GM12878 (cell line): ENCODE results near the gene CHCHD3. TPM values are rescaled to one million over a fixed set of nuclear protein-coding genes. Genes with fewer than 3 reads are reported as not detected.

Experiments
- ATAC-seq: fragments of 200-7000 bp; cut with Tn5 transposase; 3 replicates; pipeline ENCODE4 v1.9.1; 2020; ENCODE audit warnings: mild to moderate bottlenecking, moderate library complexity
- BruUV-seq: library from RNA; stranded (reverse); fragments of 400-500 nt; replicated peaks from 2 replicates; lab custom pipeline; 2021; lab: Mats Ljungman, UMichigan
- CTCF ChIA-PET: fragments of 300-600 bp; sonication (Branson Sonifier 250); formaldehyde crosslinking; extraction: SDS; loops from one replicate; lab custom pipeline; 2021; ENCODE audit warnings: inconsistent platforms; lab: Yijun Ruan, JAX
- POLR2A ChIA-PET: fragments of 350-600 bp; formaldehyde crosslinking; extraction: SDS; loops from one replicate; lab custom pipeline; 2021; ENCODE audit warnings: inconsistent platforms; lab: Charles Lee
- RAD21 ChIA-PET: fragments of 300-600 bp; sonication (Branson Sonifier 250); formaldehyde crosslinking; loops from one replicate; lab custom pipeline; 2023; ENCODE audit warnings: antibody characterized with exemption; ENCODE audit not compliant: unreplicated experiment; lab: Charles Lee
- SMC1A ChIA-PET: fragments of 300-600 bp; sonication (Branson Sonifier 250); formaldehyde crosslinking; loops from one replicate; lab custom pipeline; 2023; ENCODE audit not compliant: unreplicated experiment, uncharacterized antibody; lab: Charles Lee
- DNase-seq: peaks from one replicate; pipeline ENCODE4 v3.0.0-alpha.2; 2011; ENCODE audit warnings: low read depth, low spot score
- FAIRE-seq: peaks from 3 replicates; lab custom pipeline; 2011; peaks lifted over from hg19 to GRCh38; lab: Jason Lieb, UNC
- H2AFZ ChIP-seq: 2 replicates; pipeline ENCODE4 v1.6.0; 2011; ENCODE audit warnings: low read depth, low read length, control low read depth; ENCODE audit not compliant: control insufficient read depth
- H3K27ac ChIP-seq: 2 replicates; pipeline ENCODE4 v1.5.1; 2011; ENCODE audit warnings: control low read depth; ENCODE audit not compliant: control insufficient read depth, insufficient read depth
- H3K27me3 ChIP-seq, 2 experiments: replicated peaks in 1 of 2; 2 replicates each; pipeline versions ENCODE4 v1.6.0 to v1.6.1; 2011; ENCODE audit warnings: low read length in 1 of 2; ENCODE audit not compliant: control insufficient read depth in 2 of 2, insufficient read depth in 2 of 2
- H3K36me3 ChIP-seq, 2 experiments: 2 replicates each; pipeline ENCODE4 v1.5.1; 2011; ENCODE audit warnings: low read length in 1 of 2; ENCODE audit not compliant: control insufficient read depth in 2 of 2, insufficient read depth in 2 of 2
- H3K4me1 ChIP-seq: 2 replicates; pipeline ENCODE4 v1.6.1; 2011; ENCODE audit warnings: mild to moderate bottlenecking, low read length, moderate library complexity, mixed read lengths; ENCODE audit not compliant: control insufficient read depth, insufficient read depth
- H3K4me2 ChIP-seq: 2 replicates; pipeline ENCODE4 v1.6.0; 2011; ENCODE audit warnings: control low read depth; ENCODE audit not compliant: control insufficient read depth, insufficient read depth
- H3K4me3 ChIP-seq: fragments of 200-600 bp; sonication (generic); 2 replicates; pipeline ENCODE4 v1.5.1; 2016
- H3K79me2 ChIP-seq: 2 replicates; pipeline ENCODE4 v1.6.0; 2011; ENCODE audit warnings: low read length; ENCODE audit not compliant: control insufficient read depth, insufficient read depth
- H3K9ac ChIP-seq: 2 replicates; pipeline ENCODE4 v1.8.0; 2011; ENCODE audit warnings: low read length, control low read depth, mixed read lengths; ENCODE audit not compliant: control insufficient read depth, insufficient read depth
- H3K9me3 ChIP-seq: replicated peaks from 3 replicates; pipeline ENCODE4 v1.5.1; 2011; ENCODE audit warnings: mild to moderate bottlenecking, low read length; ENCODE audit not compliant: control insufficient read depth, insufficient read depth
- H4K20me1 ChIP-seq: 2 replicates; pipeline ENCODE4 v1.6.0; 2011; ENCODE audit not compliant: control insufficient read depth, insufficient read depth
- ASH2L ChIP-seq: fragments of 300-600, 200-600 bp; sonication (generic); IDR thresholded peaks from 2 replicates; pipeline ENCODE4 v1.6.1; 2017; ENCODE audit warnings: low read depth, mild to moderate bottlenecking, borderline replicate concordance
- BCL11A ChIP-seq: IDR thresholded peaks from 2 replicates; pipeline ENCODE4 v1.6.1; 2011; ENCODE audit warnings: low read depth, low read length
- BRCA1 ChIP-seq: IDR thresholded peaks from 2 replicates; pipeline ENCODE4 v1.6.1; 2011; ENCODE audit warnings: low read depth, low read length, improper control_type of control experiment
- CBFB ChIP-seq: IDR thresholded peaks from 2 replicates; pipeline ENCODE4 v1.6.1; 2016; ENCODE audit warnings: antibody characterized with exemption, low read depth
- CREM ChIP-seq: IDR thresholded peaks from 2 replicates; pipeline ENCODE4 v1.6.1; 2014; ENCODE audit warnings: antibody characterized with exemption, low read depth
- E2F4 ChIP-seq: IDR thresholded peaks from 2 replicates; pipeline ENCODE4 v1.6.1; 2012; ENCODE audit warnings: low read depth, low read length, improper control_type of control experiment
- EGR1 ChIP-seq, 2 experiments: IDR thresholded peaks; 1 replicate in 1 of 2; 2 replicates in 1 of 2; pipeline ENCODE4 v1.6.1; 2011 to 2012; ENCODE audit warnings: low read depth in 2 of 2, low read length in 2 of 2, borderline replicate concordance in 1 of 2, mild to moderate bottlenecking in 1 of 2, moderate library complexity in 1 of 2
- EP300 ChIP-seq, 2 experiments: fragments of 150-350 bp in 1 of 2; IDR thresholded peaks; 2 replicates each; pipeline ENCODE4 v1.6.1; 2011 to 2012; ENCODE audit warnings: low read depth in 2 of 2, low read length in 2 of 2, borderline replicate concordance in 1 of 2, improper control_type of control experiment in 1 of 2, inconsistent platforms in 1 of 2; ENCODE audit not compliant: control insufficient read depth in 1 of 2
- ESRRA ChIP-seq: IDR thresholded peaks from 2 replicates; pipeline ENCODE4 v1.6.1; 2012; ENCODE audit warnings: mild to moderate bottlenecking, low read length, improper control_type of control experiment
- IRF4 ChIP-seq: IDR thresholded peaks from 2 replicates; pipeline ENCODE4 v1.6.1; 2011; ENCODE audit warnings: low read depth, low read length
- MTA2 ChIP-seq: fragments of 450-650 bp; IDR thresholded peaks from 2 replicates; pipeline ENCODE4 v1.6.1; 2016; ENCODE audit warnings: low read depth, mild to moderate bottlenecking, moderate library complexity
- NFXL1 ChIP-seq: fragments of 450-650 bp; IDR thresholded peaks from 2 replicates; pipeline ENCODE4 v1.6.1; 2017; ENCODE audit warnings: antibody characterized with exemption, mild to moderate bottlenecking, borderline replicate concordance
- NKRF ChIP-seq: fragments of 450-650 bp; conservative IDR thresholded peaks from 2 replicates; pipeline ENCODE4 v1.6.1; 2017; ENCODE audit warnings: mild to moderate bottlenecking, moderate library complexity
- STAT1 ChIP-seq: fragments of 450-650 bp; conservative IDR thresholded peaks from 2 replicates; pipeline ENCODE4 v1.6.1; 2014; ENCODE audit warnings: antibody characterized with exemption, mild to moderate bottlenecking
- TAF1 ChIP-seq: IDR thresholded peaks from 2 replicates; pipeline ENCODE4 v1.6.1; 2011; ENCODE audit warnings: mild to moderate bottlenecking, low read depth, low read length, borderline replicate concordance
- TCF12 ChIP-seq: IDR thresholded peaks from 2 replicates; pipeline ENCODE4 v1.6.1; 2011; ENCODE audit warnings: low read depth, mild to moderate bottlenecking, low read length
- ZNF24 ChIP-seq: fragments of 450-650 bp; IDR thresholded peaks from 2 replicates; pipeline ENCODE4 v1.6.1; 2017; ENCODE audit warnings: antibody characterized with exemption, mild to moderate bottlenecking
- ZNF274 ChIP-seq: IDR thresholded peaks from one replicate; pipeline ENCODE4 v1.8.0; 2011; ENCODE audit not compliant: insufficient read length, insufficient read depth
- WGBS: methylation state at CpG from one replicate; pipeline ENCODE4 v1.1.6; 2016; ENCODE audit warnings: low lambda C conversion rate; ENCODE audit not compliant: insufficient replicate concordance, insufficient coverage; ENCODE audit errors: missing lambda C conversion rate; 5-methylcytosine and 5-hydroxymethylcytosine counted together
- in situ Hi-C: fragments of 300-500 bp; cut with MboI; formaldehyde crosslinking; loops from 9 replicates; pipeline ENCODE4 v1.14.3; 2018; ENCODE audit warnings: mixed read lengths
- intact Hi-C: fragments of 100-400 bp; cut with micrococcal nuclease; formaldehyde crosslinking; loops from one replicate; pipeline ENCODE4 v1.14.2; 2022; ENCODE audit not compliant: unreplicated experiment
- polyA plus RNA-seq, 11 experiments: library from polyadenylated mRNA; depleted of rRNA in 4 of 11; unstranded in 6 of 11; stranded (reverse) in 5 of 11; fragments of >200 nt; fragmentation: Nextera tagmentation in 4 of 11; fragmentation: Illumina TruSeq in 1 of 11; extraction: Ambion mirVana in 4 of 11; extraction: Trizol in 1 of 11; gene quantifications; 1 replicate in 1 of 11; 2 replicates in 10 of 11; pipeline versions ENCODE4 v1.2.1 to v1.2.3, GENCODE V29; 2011 to 2016; ENCODE audit warnings: inconsistent platforms in 2 of 11, missing spikeins in 2 of 11, low read depth in 1 of 11
- total RNA-seq, 4 experiments: library from RNA; depleted of rRNA in 3 of 4; stranded (reverse); fragments of >200 nt in 3 of 4; fragmentation: Illumina TruSeq in 1 of 4; extraction: Trizol in 1 of 4; gene quantifications; 2 replicates each; pipeline versions ENCODE4 v1.2.1 to v1.2.3, GENCODE V29; 2013 to 2021

The CHCHD3 gene
- total and polyA plus RNA-seq, 10 of the 15 experiments (the other 5 are each of a cell fraction or from before 2014, with no cell fraction given), result 38.3 to 178 (median 96.2) TPM

GRCh38 chr7:133112976-133113375 lies 31.1 kb upstream of the CHCHD3 start:
- ChIA-PET RAD21 (no interaction called here), POLR2A (no interaction called here), SMC1A (no interaction called here), CTCF (no interaction called here)
- intact Hi-C loops (no loop called here), in situ Hi-C loops (no loop called here)
- Histone ChIP-seq H2AFZ (no peak overlapping the region), H3K9me3 (no peaks in the 10 kb centered on the region; the same call in 2 of the 3 replicates), H3K4me1 (no peaks in the 10 kb centered on the region), H4K20me1 (no peaks in the 10 kb centered on the region), H3K27ac (no peak overlapping the region), H3K36me3 (no peaks in the 10 kb centered on the region), H3K27me3 (no peaks in the 10 kb centered on the region), H3K4me3 (no peak overlapping the region), H3K4me2 (no peak overlapping the region), H3K9ac (no peak overlapping the region), H3K79me2 (no peaks in the 10 kb centered on the region)
- WGBS, result 28% methylated on average over 2 of the region's 2 CpGs
- no TSS peak for BruUV-seq
- TF ChIP-seq MTA2 (no peak), CBFB (no peak), STAT1 (no peak), NKRF (no peak), IRF4 (no peak), TCF12 (no peak), CREM (no peak), EGR1 (IDR thresholded peaks at IDR 0.05; ENCODE audit: borderline replicate concordance in 1 of 2, low read depth in 2 of 2, low read length in 2 of 2) (no peak), ASH2L (no peak), TAF1 (no peak), ESRRA (no peak), NFXL1 (no peak), BRCA1 (no peak), E2F4 (no peak), ZNF24 (no peak), EP300 (IDR thresholded peaks at IDR 0.05; ENCODE audit: borderline replicate concordance in 1 of 2, control insufficient read depth in 1 of 2, low read depth in 2 of 2, low read length in 2 of 2) (no peak), BCL11A (no peak), ZNF274 (no peak)
- FAIRE-seq (no peak), ATAC-seq (no peak), DNase-seq (no peak)
